Endothelial cell of umbilical vein (primary cell): ENCODE results near the gene FOXM1.

Source experiments
- CTCF ChIP-seq, 2 donors: IDR thresholded peaks; 1 replicate in 1 of 2; 2 replicates in 1 of 2; pipeline ENCODE4 v1.5.1; 2011; ENCODE audit warnings: low read length in 2 of 2, mild to moderate bottlenecking in 2 of 2, moderate library complexity in 2 of 2, control low read depth in 1 of 2, inconsistent platforms in 1 of 2, low read depth in 1 of 2; ENCODE audit not compliant: insufficient read depth in 1 of 2; ENCODE audit errors: extremely low read depth in 1 of 2
- POLR2A ChIP-seq: IDR thresholded peaks from 2 replicates; pipeline ENCODE4 v1.6.1; 2012; ENCODE audit warnings: low read depth, mild to moderate bottlenecking, control low read depth, low read length

GRCh38 chr12:2845280-2845679 lies 31.7 kb downstream of the FOXM1 start:
- no peak for TF ChIP-seq CTCF (IDR thresholded peaks at IDR 0.05; ENCODE audit: extremely low read depth in 1 of 2, insufficient read depth in 1 of 2, low read depth in 1 of 2, low read length in 2 of 2)
- TF ChIP-seq POLR2A: peak; percentile 65
